Body of pancreas (tissue), 4 donors: Measurements from ENCODE around the gene DENND1A. TPM values are rescaled to one million over a fixed set of nuclear protein-coding genes. Genes with fewer than 3 reads are reported as not detected.

ENCODE experiments used
- ATAC-seq: fragments of 150-250 bp; one replicate; pipeline ENCODE4 v1.9.1; 2016
- DNase-seq, 4 donors: peaks; one replicate each; pipeline ENCODE4 v3.0.0-alpha.2; 2019
- H3K27ac ChIP-seq, 4 donors: fragments of 200-600 bp; sonication (generic); 1 replicate in 3 of 4; 2 replicates in 1 of 4; pipeline versions ENCODE4 v1.5.1 to v1.6.1; 2016 to 2019; ENCODE audit warnings: mild to moderate bottlenecking in 1 of 4, mixed read lengths in 1 of 4, moderate library complexity in 1 of 4
- H3K27me3 ChIP-seq, 2 donors: fragments of 200-600 bp; sonication (generic); one replicate each; pipeline ENCODE4 v1.6.0; 2016; ENCODE audit warnings: mild to moderate bottlenecking in 1 of 2
- H3K36me3 ChIP-seq, 2 donors: fragments of 200-600 bp; sonication (generic); replicated peaks in 1 of 2; 2 replicates each; pipeline ENCODE4 v1.5.1; 2016; ENCODE audit warnings: low read depth in 2 of 2; ENCODE audit not compliant: insufficient read depth in 1 of 2
- H3K4me1 ChIP-seq: fragments of 200-600 bp; sonication (generic); one replicate; pipeline ENCODE4 v1.6.0; 2016
- H3K4me3 ChIP-seq, 2 donors: fragments of 200-600 bp; sonication (generic); 1 replicate in 1 of 2; 2 replicates in 1 of 2; pipeline ENCODE4 v1.5.1; 2016 to 2019
- H3K9me3 ChIP-seq, 3 donors: fragments of 200-600 bp; sonication (generic); 1 replicate in 2 of 3; 2 replicates in 1 of 3; pipeline ENCODE4 v1.5.1; 2016
- POLR2A ChIP-seq, 3 donors: fragments of 450-650 bp; IDR thresholded peaks; one replicate each; pipeline ENCODE4 v1.6.1; 2016; ENCODE audit warnings: antibody characterized with exemption in 3 of 3, mild to moderate bottlenecking in 2 of 3
- WGBS, 2 donors: methylation state at CpG; one replicate each; pipeline ENCODE4 v1.1.5; 2017; 5-methylcytosine and 5-hydroxymethylcytosine counted together
- intact Hi-C: fragments of 100-400 bp; cut with DNase I; formaldehyde crosslinking; loops from one replicate; pipeline ENCODE4 v1.15.1; 2023
- total RNA-seq, 2 donors: library from RNA; depleted of rRNA; stranded (reverse); fragments of >200 nt; gene quantifications; one replicate each; pipeline ENCODE4 v1.1.0, GENCODE V29; 2016
- TF ChIP-seq, protein P1 (sequence below), 7 experiments: fragments of 450-650 bp in 4 of 7; fragments of 200-600 bp in 3 of 7; sonication (generic) in 3 of 7; IDR thresholded peaks; one replicate each; pipeline ENCODE4 v1.5.1; 2016 to 2019; ENCODE audit warnings: antibody characterized with exemption in 7 of 7

Gene DENND1A
- total RNA-seq, 2 donors from 2014 or later = 7.6 to 8.6 TPM

DNA sequence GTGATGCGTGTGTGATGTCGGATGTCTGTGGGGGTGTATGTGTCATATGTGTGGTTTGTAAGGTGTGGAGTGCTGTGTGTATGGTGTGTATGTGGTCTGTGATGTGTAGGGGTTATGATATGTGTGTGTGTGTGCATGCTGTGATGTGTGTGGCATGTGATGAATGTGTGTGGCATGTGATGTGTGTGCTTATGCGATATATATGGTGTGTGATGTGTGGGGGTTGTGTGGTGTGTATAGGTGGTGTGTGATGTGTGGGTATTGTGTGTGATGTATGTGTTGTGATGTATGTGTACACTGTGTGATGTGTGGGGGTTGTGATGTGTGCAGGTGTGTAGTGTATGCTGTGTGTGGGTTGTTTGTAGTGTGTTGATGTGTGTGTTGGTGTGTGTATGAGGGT is 583.1 kb downstream of the DENND1A start:
- intact Hi-C loops = loop anchor here (10.0 kb wide), 1 partner anchor 262 kb away; no protein-coding TSS in a partner anchor
- ATAC-seq = no peak

GRCh38 chr9:123346026-123346425 is 583.9 kb downstream of the DENND1A start:
- no peaks in the 10 kb centered on the region for H3K9me3 ChIP-seq
- ATAC-seq (no peak), DNase-seq (no peak)
- H3K4me1 ChIP-seq = no peaks in the 10 kb centered on the region
- no peak overlapping the region for H3K27ac ChIP-seq
- TF ChIP-seq, protein P1, sequence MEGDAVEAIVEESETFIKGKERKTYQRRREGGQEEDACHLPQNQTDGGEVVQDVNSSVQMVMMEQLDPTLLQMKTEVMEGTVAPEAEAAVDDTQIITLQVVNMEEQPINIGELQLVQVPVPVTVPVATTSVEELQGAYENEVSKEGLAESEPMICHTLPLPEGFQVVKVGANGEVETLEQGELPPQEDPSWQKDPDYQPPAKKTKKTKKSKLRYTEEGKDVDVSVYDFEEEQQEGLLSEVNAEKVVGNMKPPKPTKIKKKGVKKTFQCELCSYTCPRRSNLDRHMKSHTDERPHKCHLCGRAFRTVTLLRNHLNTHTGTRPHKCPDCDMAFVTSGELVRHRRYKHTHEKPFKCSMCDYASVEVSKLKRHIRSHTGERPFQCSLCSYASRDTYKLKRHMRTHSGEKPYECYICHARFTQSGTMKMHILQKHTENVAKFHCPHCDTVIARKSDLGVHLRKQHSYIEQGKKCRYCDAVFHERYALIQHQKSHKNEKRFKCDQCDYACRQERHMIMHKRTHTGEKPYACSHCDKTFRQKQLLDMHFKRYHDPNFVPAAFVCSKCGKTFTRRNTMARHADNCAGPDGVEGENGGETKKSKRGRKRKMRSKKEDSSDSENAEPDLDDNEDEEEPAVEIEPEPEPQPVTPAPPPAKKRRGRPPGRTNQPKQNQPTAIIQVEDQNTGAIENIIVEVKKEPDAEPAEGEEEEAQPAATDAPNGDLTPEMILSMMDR (IDR thresholded peaks at IDR 0.05) = no peak
- no peak for TF ChIP-seq POLR2A (IDR thresholded peaks at IDR 0.05)
- intact Hi-C loops = loop anchor here (10.0 kb wide), 1 partner anchor 261 kb away; no protein-coding TSS in a partner anchor
- no peaks in the 10 kb centered on the region for H3K36me3 ChIP-seq
- H3K27me3 ChIP-seq = no peaks in the 10 kb centered on the region
- WGBS, 2 donors = 64 to 80% methylated on average over 6 to 9 of the region's 9 CpGs
- H3K4me3 ChIP-seq = no peak overlapping the region

More for the DNA sequence above, 583.1 kb downstream of the DENND1A start:
- H3K9me3 ChIP-seq = no peaks in the 10 kb centered on the region
- 89 to 96% methylated on average over 3 of the region's 3 CpGs for WGBS, 2 donors
- no peak overlapping the region for H3K27ac ChIP-seq
- no peaks in the 10 kb centered on the region for H3K4me1 ChIP-seq
- no peak overlapping the region for H3K4me3 ChIP-seq
- DNase-seq = no peak
- H3K36me3 ChIP-seq = no peaks in the 10 kb centered on the region
- H3K27me3 ChIP-seq = no peaks in the 10 kb centered on the region
- TF ChIP-seq, protein P1 (IDR thresholded peaks at IDR 0.05) = no peak
- no peak for TF ChIP-seq POLR2A (IDR thresholded peaks at IDR 0.05)

DNA sequence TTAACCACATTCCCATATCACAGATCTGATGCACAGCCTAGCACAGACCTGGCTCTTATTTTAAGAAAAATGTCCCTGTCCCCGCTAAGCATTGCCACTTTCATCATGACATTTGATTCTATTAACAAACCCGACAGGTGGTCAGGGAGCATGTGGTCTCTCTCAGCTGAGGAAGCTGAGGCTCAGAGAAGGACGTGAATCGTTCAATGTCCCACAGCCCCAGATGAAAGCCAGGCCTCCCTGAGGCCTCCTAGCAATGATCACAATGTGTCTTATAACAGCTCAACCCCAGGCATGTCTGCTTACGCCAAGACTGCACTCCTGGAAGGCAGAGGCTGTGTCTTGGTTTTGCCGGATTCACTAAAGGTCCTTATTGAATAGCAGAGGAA is 584.4 kb downstream of the DENND1A start:
- no peak overlapping the region for H3K4me3 ChIP-seq
- TF ChIP-seq POLR2A (IDR thresholded peaks at IDR 0.05) = no peak
- TF ChIP-seq, protein P1 (IDR thresholded peaks at IDR 0.05) = no peak
- no peak for DNase-seq
- no peaks in the 10 kb centered on the region for H3K36me3 ChIP-seq
- H3K9me3 ChIP-seq = no peaks in the 10 kb centered on the region
- WGBS, 2 donors = 64 to 80% methylated on average over 4 to 6 of the region's 6 CpGs
- H3K27ac ChIP-seq = no peak overlapping the region
- no peak for ATAC-seq
- H3K4me1 ChIP-seq = no peaks in the 10 kb centered on the region
- intact Hi-C loops = loop anchor here (10.0 kb wide), 1 partner anchor 261 kb away; no protein-coding TSS in a partner anchor
- H3K27me3 ChIP-seq = no peaks in the 10 kb centered on the region

DNA sequence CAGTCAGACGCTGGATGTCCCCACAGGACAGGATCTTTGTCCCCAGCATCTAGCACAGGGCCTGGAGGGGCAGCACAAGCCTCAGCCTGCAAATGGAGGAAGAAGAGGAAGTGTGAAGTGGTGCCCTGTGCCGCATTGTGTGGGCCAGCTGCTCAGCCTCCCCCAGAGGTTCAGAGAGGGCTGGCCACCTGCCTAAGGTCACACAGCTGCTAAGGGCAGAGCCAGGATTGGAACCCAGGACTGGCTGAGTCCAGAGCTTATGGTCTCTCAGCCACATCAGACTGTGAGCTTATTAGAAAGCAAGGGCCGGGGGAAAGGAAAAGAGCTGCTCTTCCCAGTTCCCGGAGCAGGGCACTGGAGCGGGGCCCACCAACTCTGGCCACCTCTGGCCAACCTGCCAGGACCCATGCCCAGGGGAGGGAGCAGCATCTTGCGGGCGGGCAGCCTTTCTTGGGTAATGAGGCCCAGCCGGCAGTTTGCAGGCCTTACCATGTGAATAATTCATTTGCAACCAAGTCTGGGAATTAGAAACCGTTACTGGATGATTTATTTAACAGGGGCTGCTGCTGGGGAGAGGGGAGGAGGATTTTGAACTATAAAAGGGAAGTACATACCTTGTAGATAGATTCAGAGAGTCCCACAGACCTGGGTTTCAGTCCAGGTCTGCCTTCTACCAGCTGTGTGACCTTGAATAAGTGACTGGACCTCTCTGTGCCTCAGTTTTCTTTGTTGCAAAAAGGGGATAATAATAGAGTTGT is 585.6 kb downstream of the DENND1A start:
- ATAC-seq = no peak
- intact Hi-C loops = loop anchor here (10.0 kb wide), 1 partner anchor 260 kb away; no protein-coding TSS in a partner anchor
- no peak overlapping the region for H3K27ac ChIP-seq

More for the DNA sequence above, 585.6 kb downstream of the DENND1A start:
- H3K4me3 ChIP-seq = no peak overlapping the region
- no peaks in the 10 kb centered on the region for H3K36me3 ChIP-seq
- TF ChIP-seq POLR2A (IDR thresholded peaks at IDR 0.05) = no peak
- TF ChIP-seq, protein P1 (IDR thresholded peaks at IDR 0.05) = no peak
- H3K27me3 ChIP-seq = no peaks in the 10 kb centered on the region
- no peaks in the 10 kb centered on the region for H3K9me3 ChIP-seq
- H3K4me1 ChIP-seq = no peaks in the 10 kb centered on the region
- DNase-seq = no peak
- 85 to 95% methylated on average over 7 to 9 of the region's 9 CpGs for WGBS, 2 donors
